ES-I3 (cell line): Measurements from ENCODE around the gene ELOA.
A peak's percentile ranks its signal among the peaks of the same experiment; 100 is the strongest.
"Not testable (repeated sequence)": the region's sequence is repeated elsewhere in the genome, so short reads cannot be mapped to it uniquely, and the experiment has no call there.

ENCODE experiments used
- H3K36me3 ChIP-seq: 2 replicates; pipeline ENCODE4 v1.6.1; 2013; ENCODE audit warnings: mild to moderate bottlenecking, low read length, control low read depth, moderate library complexity; ENCODE audit not compliant: insufficient read depth
- H3K4me1 ChIP-seq: 2 replicates; pipeline ENCODE4 v1.6.1; 2013; ENCODE audit warnings: mild to moderate bottlenecking, control low read depth, low read length; ENCODE audit not compliant: insufficient read depth
- H3K9ac ChIP-seq: 2 replicates; pipeline ENCODE4 v1.6.1; 2013; ENCODE audit warnings: low read depth, mild to moderate bottlenecking, low read length, moderate library complexity
- H3K9me3 ChIP-seq: 2 replicates; pipeline ENCODE4 v1.6.1; 2013; ENCODE audit warnings: mild to moderate bottlenecking, low read length, moderate library complexity; ENCODE audit not compliant: control insufficient read depth, insufficient read depth

The ELOA gene

DNA sequence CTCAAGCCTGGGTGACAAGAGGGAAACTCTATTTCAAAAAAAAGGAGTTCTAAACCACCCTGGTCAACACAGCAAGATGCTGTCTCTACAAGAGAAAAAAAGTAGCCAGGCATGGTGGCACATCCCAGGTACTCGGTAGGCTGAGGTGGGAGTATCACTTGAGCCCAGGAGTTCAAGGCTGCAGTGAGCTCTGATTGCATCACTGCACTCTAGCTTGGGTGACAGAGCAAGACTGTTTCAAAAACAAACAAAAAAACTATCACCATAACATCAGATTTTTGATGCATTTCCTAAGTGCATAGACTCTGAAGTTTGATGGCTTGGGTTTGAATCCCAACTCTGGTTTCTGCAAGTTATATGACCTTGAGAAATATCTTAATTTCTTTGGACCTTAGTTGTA is 9.6 kb downstream of the ELOA start:
- Histone ChIP-seq H3K9me3 (no peaks in the 10 kb centered on the region), H3K9ac (no peak overlapping the region), H3K36me3 (peaks cover 61% of the 10 kb centered on the region)

DNA sequence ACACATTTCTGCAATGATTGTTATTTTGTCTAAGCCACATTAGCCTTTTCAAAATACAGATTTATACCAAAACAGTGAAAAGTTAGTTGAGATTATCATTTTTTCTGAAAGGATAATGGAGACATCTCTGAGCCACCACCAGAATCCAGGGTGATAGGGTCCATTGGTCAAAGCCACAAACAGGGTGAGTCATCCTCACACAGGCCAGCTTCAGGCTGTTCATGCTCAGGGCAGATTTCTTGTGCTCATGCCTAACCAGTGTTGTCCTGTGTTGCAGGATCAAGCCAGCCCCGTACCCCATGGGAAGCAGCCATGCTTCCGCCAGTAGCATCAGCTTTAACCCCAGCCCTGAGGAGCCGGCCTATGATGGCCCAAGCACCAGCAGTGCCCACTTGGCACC is 13.4 kb downstream of the ELOA start:
- Histone ChIP-seq H3K4me1 (no peaks in the 10 kb centered on the region), H3K36me3 (peaks cover 67% of the 10 kb centered on the region), H3K9me3 (no peaks in the 10 kb centered on the region), H3K9ac (no peak overlapping the region)

More for the DNA sequence above, 9.6 kb downstream of the ELOA start:
- H3K4me1 ChIP-seq, result no peaks in the 10 kb centered on the region

DNA sequence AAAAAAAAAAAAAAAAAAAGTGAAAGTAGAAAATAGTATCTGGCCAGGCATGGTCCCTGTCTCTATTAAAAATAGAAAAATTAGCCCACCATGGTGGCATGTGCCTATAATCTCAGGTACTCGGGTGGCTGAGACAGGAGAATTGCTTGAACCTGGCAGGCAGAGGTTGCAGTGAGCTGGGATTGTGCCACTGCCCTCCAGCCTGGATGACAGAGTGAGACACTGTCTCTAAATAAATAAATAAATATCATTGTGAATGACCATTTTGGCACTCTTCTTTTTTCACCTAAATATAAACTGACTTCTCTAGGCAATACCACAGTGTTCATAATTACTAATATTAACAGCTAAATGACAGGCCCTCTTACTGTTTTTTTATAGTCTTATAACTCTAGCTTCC is 14.5 kb downstream of the ELOA start:
- H3K4me1 ChIP-seq, result no peaks in the 10 kb centered on the region
- H3K9ac ChIP-seq, result no peak overlapping the region
- peaks cover 60% of the 10 kb centered on the region for H3K36me3 ChIP-seq
- H3K9me3 ChIP-seq, result no peaks in the 10 kb centered on the region

DNA sequence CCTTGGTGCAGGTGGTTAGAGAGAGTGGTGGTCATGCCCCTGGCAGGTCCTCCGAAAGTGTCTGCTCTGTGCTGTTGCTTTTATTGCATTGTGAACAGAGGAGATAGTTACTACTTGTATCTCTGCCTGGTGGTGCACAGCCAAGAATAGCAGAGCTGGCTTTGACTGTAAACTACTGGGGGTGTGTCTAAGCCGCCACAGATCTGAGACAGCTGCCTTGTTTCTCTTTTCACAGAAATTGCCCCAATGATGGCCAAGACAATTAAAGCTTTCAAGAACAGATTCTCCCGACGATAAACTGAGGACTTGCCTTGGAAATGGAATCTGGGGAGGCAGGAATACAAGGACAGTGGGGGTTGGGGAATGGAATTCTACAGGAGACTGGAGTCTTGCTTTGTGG is 16.0 kb downstream of the ELOA start:
- Histone ChIP-seq H3K36me3 (peaks cover 54% of the 10 kb centered on the region), H3K4me1 (no peaks in the 10 kb centered on the region), H3K9ac (no peak overlapping the region), H3K9me3 (no peaks in the 10 kb centered on the region)

DNA sequence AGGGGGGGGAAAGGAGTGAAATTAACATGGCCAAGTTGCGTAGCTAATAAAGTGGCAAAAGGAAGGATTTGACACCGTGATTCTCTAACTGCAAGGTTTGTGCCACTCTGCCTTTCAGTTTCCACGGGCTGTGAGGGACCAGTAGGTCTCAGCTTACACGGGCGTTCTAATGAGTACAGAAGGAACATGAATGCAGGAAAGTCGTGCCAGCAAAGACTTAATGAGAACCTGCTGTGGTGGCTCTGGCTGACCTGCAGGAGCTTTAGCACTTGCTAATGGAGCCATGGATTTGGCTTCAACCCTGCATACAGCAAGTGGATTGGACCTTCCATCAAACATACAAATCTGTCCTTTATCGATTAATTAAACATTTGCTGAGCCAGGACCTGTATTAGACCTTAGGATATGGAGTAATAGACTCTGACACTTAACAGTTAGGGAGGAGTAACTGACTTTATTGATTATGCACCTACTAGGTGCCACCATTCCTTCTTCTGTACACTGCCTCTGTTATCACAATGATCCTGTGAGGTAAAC is 19.8 kb downstream of the ELOA start:
- H3K36me3 ChIP-seq, result peaks cover 28% of the 10 kb centered on the region
- no peaks in the 10 kb centered on the region for H3K4me1 ChIP-seq
- no peaks in the 10 kb centered on the region for H3K9me3 ChIP-seq
- no peak overlapping the region for H3K9ac ChIP-seq

DNA sequence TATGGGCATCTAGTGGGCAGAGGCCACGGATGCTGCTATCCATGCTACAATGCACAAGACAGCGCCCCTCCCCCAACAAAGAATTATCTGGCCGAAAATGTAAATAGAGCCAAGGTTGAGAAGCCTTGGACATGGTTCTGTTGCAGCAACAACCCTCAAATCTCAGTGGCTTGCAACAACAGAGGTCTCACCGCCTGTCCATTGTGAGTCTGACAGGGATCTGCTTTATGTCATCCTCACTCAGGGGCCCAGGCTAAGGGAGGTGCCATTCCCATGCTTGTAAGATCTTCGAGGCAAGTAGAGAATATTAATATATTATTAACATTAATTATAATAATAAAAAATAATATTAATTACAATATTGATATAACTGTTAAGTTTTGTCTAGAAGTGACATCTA is 25.5 kb downstream of the ELOA start:
- H3K4me1 ChIP-seq, result no peaks in the 10 kb centered on the region
- H3K9ac ChIP-seq, result no peak overlapping the region
- peaks cover 7% of the 10 kb centered on the region; the same call in 1 of the 2 replicates for H3K36me3 ChIP-seq
- no peaks in the 10 kb centered on the region for H3K9me3 ChIP-seq

DNA sequence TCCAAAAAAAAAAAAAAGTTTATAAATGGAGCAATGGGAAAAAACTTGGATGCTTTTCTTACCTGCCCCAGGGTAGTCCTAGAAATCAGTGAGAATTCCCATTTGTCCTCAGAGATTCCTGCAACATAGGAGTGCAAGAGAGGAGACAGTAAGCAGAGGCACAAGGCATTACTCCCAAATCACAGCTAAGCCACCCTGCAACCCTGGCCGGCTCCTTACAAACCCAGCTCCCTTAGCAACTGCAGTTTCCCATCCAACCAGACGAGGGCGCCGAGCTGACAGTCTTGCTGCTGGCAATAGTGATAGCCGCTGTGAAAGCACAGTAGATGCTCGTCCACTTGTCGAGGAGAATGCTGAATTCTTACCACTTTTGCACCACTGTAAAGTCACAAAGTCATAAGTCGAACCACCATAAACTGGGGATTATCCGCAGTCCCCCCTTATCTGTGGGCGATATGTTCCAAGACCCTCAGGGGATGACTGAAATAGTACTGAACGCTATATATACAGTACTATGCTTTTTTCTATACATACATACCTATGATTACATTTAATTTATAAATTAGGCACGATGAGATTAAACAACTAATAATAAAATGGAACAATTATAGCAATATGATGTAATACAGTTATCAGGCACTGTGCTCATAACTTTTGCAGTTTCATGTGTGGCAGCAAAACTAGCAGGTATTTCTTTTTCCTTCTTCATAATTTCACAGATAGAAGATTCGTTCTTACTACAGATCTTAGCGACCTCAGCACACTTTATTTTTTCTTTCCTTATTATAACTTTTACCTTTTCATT is 29.0 kb downstream of the ELOA start:
- no peak overlapping the region for H3K9ac ChIP-seq

DNA sequence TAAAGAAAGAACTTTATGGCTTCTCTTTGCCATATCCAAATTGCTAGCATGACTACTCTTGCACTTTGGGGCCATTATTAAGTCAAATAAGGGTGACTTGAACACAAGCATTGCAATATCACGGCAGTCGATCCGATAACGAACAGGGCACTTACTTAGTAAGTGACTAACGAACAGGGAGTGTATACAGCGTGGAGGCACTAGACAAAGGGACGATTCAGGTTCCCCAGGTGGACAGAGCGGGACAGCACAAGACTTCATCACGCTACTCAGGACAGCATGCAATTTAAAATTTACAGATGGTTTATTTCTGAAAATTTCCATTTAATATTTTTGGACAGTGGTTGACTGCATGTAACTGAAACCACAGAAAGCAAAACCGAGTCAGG is 29.6 kb downstream of the ELOA start:
- Histone ChIP-seq H3K4me1 (no peaks in the 10 kb centered on the region), H3K36me3 (peaks cover 4% of the 10 kb centered on the region; the same call in 1 of the 2 replicates), H3K9ac (no peak overlapping the region), H3K9me3 (no peaks in the 10 kb centered on the region)

More for the DNA sequence above, 29.0 kb downstream of the ELOA start:
- Histone ChIP-seq H3K4me1 (no peaks in the 10 kb centered on the region), H3K9me3 (no peaks in the 10 kb centered on the region), H3K36me3 (peaks cover 7% of the 10 kb centered on the region; the same call in 1 of the 2 replicates)

DNA sequence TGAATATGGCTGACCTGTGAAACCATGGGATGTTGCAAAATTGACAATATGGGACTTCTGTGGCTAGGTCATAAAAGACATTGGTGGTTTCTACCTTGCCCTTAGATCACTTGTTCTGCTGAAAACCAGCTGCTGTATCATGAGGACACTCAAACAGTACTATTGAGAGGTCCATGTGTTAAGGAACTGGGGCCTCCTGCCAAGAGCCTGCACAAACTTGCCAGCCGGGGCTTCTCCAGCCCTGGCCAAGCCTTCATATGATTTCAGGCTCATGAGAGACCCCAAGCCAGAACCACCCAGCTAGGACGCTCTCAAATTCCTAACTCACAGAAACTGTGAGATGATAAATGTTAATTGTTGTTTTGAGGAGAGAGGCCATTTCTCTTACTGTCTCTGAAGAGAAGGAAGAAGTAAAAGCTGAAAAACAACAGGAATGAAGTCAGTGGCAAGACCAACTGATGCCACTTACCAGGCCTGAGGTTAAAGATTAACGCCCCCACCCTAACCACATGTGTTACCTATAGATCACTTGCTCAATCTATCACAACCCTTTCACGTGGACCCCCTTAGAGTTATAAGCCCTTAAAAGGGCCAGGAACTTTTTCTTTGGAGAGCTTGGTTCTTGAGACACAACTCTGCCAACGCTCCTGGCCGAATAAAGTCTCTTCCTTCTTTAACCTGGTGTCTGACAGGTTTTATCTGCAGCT is 31.1 kb downstream of the ELOA start:
- H3K4me1 ChIP-seq, result peaks cover 5% of the 10 kb centered on the region
- H3K36me3 ChIP-seq, result peaks cover 2% of the 10 kb centered on the region; the same call in 1 of the 2 replicates
- H3K9me3 ChIP-seq, result no peaks in the 10 kb centered on the region
- no peak overlapping the region for H3K9ac ChIP-seq

DNA sequence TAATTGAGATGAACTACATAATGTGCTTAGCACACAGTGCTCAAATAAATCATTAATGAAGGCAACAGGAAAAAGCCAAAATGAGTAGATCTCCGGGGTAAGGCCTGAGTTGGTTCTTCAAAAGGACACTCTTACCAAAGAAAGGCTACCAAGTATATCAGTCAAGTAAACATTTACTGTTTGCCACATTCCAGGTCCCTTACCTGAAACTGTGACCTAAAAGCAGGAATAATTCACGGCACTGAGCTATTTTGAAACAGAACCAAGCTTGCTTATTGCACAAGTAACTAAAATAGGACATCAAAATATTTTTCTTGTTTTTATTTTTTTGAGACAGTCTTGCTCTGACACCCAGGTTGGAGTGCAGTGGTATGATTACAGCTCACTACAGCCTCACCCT is 32.9 kb downstream of the ELOA start:
- H3K9ac ChIP-seq, result no peak overlapping the region
- peaks cover 2% of the 10 kb centered on the region; the same call in 1 of the 2 replicates for H3K36me3 ChIP-seq
- no peaks in the 10 kb centered on the region for H3K9me3 ChIP-seq
- H3K4me1 ChIP-seq, result peaks cover 9% of the 10 kb centered on the region

DNA sequence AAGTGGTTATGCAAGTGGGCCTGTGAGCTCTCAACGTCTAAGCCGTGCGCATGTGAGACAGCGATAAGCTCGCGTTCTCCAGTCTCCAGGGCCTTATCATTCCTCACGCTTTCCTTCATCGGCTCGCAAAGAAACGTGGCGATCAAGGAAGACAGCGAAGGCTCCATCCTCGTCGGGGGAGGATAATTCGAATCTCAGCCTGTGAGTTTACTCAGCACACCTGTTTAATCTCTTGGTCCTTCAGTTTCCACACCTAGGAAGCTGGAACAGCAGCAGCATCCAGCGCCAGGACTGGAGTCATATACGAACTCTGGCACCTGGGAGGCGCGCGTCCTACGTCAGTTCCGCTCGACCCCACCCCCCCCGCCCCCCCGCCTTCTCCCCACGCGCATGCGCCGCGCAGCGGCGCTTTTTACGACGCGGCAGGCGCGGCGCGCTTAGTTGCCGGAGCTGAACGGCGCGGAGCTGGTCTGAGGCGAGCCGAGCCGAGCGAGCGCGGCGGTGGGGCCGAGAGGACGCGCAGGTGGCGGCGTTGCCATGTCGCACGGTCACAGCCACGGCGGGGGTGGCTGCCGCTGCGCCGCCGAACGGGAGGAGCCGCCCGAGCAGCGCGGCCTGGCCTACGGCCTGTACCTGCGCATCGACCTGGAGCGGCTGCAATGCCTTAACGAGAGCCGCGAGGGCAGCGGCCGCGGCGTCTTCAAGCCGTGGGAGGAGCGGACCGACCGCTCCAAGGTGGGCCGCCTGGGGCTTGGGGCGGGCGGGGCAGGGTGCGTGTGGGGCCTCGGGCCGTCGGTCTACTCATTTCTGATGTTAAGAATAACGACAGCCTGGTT is 34.9 kb downstream of the ELOA start, which contains the start of gene PITHD1:
Gene PITHD1, plus strand, starts transcription at position 440 of the 836 bp plus-strand sequence. Its CDS starts 98 bp downstream, at position 538.
- H3K4me1 ChIP-seq, result peaks cover 9% of the 10 kb centered on the region
- H3K9me3 ChIP-seq, result no peaks in the 10 kb centered on the region
- H3K36me3 ChIP-seq, result peaks cover 2% of the 10 kb centered on the region; the same call in 1 of the 2 replicates
- H3K9ac ChIP-seq, result peak within 1 kb of the TSS; percentile 95

DNA sequence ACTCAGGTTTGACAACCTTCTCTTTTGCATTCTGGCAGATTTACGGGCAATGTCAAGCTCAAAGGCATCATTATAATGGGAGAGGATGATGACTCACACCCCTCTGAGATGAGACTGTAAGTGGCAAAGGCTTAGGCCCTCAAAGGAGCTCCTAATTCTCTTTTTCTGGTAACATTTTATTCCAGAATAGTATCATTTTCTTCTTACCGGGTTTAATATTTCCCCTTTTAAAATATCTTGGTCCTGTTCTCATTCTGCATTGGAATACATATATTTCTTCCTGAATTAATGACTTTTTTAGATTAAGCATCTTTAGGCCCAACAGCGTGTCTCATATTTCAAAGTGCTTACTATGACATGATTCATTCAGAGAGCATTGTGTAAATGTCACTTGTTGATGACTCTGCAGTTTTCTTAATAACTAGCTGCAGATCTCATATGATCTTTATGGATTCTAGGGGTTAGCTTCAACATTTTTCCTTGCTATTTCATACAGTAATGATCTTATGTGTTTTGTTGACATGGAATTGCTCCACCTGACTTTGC is 36.6 kb downstream of the ELOA start:
- no peaks in the 10 kb centered on the region for H3K9me3 ChIP-seq
- H3K36me3 ChIP-seq, result peaks cover 2% of the 10 kb centered on the region; the same call in 1 of the 2 replicates
- no peak overlapping the region for H3K9ac ChIP-seq
- peaks cover 9% of the 10 kb centered on the region for H3K4me1 ChIP-seq

DNA sequence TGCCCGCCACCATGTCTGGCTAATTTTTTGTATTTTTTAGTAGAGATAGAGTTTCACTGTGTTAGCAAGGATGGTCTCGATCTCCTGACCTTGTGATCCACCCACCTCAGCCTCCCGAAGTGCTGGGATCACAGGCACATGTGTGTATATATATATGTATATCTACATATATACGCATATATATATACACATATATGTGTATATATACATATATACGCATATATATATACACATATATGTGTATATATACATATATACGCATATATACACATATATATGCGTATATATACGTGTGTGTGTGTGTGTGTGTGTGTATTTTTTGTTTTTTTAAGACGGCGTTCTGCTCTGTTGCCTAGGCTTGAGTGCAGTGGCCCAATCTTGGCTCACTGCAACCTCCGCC is 39.9 kb downstream of the ELOA start:
- H3K4me1 ChIP-seq, H3K9me3 ChIP-seq, H3K9ac ChIP-seq: not testable (repeated sequence)
- peaks cover 11% of the 10 kb centered on the region for H3K36me3 ChIP-seq

DNA sequence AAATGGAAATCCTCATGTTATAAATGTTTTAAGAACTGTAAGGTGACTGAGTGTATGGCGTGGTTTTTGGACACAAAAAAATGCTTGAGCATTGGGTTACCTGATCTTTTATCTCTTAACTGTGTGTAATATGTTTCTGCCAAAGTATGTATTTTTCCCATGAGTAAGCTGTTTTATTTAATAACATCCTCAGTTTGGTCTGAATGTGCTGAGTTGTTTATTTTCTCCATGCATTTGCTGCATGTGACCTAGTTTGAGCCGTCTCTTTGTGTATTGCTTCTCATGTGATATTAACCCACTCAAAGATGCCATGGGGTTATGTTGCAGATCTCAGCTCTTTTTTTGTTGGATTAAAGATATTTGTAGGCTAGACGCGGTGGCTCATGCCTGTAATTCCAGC is 41.6 kb downstream of the ELOA start:
- Histone ChIP-seq H3K9me3 (no peaks in the 10 kb centered on the region), H3K36me3 (peaks cover 11% of the 10 kb centered on the region), H3K4me1 (peaks cover 4% of the 10 kb centered on the region; the same call in 1 of the 2 replicates), H3K9ac (no peak overlapping the region)
